ENCODE results near the gene STK40. TPM values are rescaled to one million over a fixed set of nuclear protein-coding genes. Genes with fewer than 3 reads are reported as not detected.

STK40 gene
- total RNA-seq, 2 donors from 2014 or later = 19.4 to 32.4 TPM

DNA sequence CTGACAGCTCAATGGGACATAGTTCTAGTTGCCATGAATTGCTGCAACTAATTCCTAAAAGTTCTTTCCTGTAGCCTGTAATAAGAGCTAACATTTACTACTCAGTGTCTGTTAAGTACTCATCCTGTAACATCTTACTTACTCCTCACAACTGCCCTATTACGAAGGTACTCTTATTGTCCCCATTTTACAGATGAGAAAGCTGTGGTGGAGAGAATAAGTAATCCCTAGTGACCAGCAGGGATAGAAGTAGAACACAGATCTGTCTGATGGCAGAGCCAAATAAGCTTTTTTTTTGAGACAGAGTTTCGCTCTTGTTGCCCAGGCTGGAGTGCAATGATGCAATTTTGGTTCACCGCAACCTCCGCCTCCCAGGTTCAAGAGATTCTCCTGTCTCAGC is 3.1 kb downstream of the STK40 start:
- peaks cover 50% of the 10 kb centered on the region for H3K4me1 Mint-ChIP-seq
- H3K27me3 ChIP-seq (ENCODE audit: control insufficient read depth, insufficient read depth, low read length, poor library complexity, severe bottlenecking) = no peaks in the 10 kb centered on the region
- peaks cover 26% of the 10 kb centered on the region for H3K4me1 ChIP-seq (ENCODE audit: control insufficient read depth, insufficient read depth, low read length)
- H3K27ac ChIP-seq (ENCODE audit: low read depth, low read length) = no peak overlapping the region
- H3K27ac Mint-ChIP-seq = no peak overlapping the region
- TF ChIP-seq, protein P1, sequence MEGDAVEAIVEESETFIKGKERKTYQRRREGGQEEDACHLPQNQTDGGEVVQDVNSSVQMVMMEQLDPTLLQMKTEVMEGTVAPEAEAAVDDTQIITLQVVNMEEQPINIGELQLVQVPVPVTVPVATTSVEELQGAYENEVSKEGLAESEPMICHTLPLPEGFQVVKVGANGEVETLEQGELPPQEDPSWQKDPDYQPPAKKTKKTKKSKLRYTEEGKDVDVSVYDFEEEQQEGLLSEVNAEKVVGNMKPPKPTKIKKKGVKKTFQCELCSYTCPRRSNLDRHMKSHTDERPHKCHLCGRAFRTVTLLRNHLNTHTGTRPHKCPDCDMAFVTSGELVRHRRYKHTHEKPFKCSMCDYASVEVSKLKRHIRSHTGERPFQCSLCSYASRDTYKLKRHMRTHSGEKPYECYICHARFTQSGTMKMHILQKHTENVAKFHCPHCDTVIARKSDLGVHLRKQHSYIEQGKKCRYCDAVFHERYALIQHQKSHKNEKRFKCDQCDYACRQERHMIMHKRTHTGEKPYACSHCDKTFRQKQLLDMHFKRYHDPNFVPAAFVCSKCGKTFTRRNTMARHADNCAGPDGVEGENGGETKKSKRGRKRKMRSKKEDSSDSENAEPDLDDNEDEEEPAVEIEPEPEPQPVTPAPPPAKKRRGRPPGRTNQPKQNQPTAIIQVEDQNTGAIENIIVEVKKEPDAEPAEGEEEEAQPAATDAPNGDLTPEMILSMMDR (conservative IDR thresholded peaks at IDR 0.05) = no peak
- H3K9me3 Mint-ChIP-seq = no peaks in the 10 kb centered on the region
- no peak overlapping the region for H3K9ac ChIP-seq (ENCODE audit: extremely low read depth, low read length, poor library complexity, severe bottlenecking)
- no peaks in the 10 kb centered on the region for H3K27me3 Mint-ChIP-seq (ENCODE audit: insufficient read depth)
- WGBS, 2 experiments (ENCODE audit: insufficient coverage in 1 of 2, insufficient read length in 1 of 2) = 95 to 96% methylated on average over 4 of the region's 4 CpGs
- peaks cover 26% of the 10 kb centered on the region for H3K36me3 ChIP-seq (ENCODE audit: control insufficient read depth, insufficient read depth, low read length)
- DNase-seq = no peak
- no peaks in the 10 kb centered on the region for H3K9me3 ChIP-seq (ENCODE audit: control insufficient read depth, low read length)
- no peak overlapping the region for H3K4me3 Mint-ChIP-seq
- H3K36me3 Mint-ChIP-seq (ENCODE audit: low read depth) = peaks cover 18% of the 10 kb centered on the region
- no peak overlapping the region for H3K4me3 ChIP-seq (ENCODE audit: low read length)

DNA sequence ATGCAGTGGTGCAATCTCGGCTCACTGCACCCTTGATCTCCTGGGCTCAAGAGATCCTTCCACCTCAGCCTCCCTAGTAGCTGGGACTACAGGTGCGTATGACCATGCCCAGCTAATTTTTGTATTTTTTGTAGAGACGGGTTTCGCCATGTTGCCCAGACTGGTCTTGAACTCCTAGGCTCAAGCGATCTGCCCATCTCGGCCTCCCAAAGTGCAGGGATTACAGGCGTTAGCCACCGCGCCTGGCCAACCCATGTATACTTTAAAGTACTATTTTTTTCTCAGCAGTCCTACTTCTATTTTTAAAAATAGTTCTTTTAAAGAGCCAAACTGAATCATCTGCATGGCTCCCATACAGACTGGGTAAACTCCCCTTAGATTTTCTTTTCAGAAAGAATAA is 3.5 kb downstream of the STK40 start:
- Histone ChIP-seq H3K9me3 (ENCODE audit: control insufficient read depth, low read length) (no peaks in the 10 kb centered on the region), H3K27ac (ENCODE audit: low read depth, low read length) (no peak overlapping the region), H3K9ac (ENCODE audit: extremely low read depth, low read length, poor library complexity, severe bottlenecking) (no peak overlapping the region), H3K27me3 (ENCODE audit: control insufficient read depth, insufficient read depth, low read length, poor library complexity, severe bottlenecking) (no peaks in the 10 kb centered on the region), H3K4me1 (ENCODE audit: control insufficient read depth, insufficient read depth, low read length) (peaks cover 24% of the 10 kb centered on the region), H3K36me3 (ENCODE audit: control insufficient read depth, insufficient read depth, low read length) (peaks cover 27% of the 10 kb centered on the region), H3K4me3 (ENCODE audit: low read length) (no peak overlapping the region)
- no peak overlapping the region for H3K4me3 Mint-ChIP-seq
- TF ChIP-seq, protein P1 (conservative IDR thresholded peaks at IDR 0.05) = no peak
- DNase-seq = no peak
- H3K27ac Mint-ChIP-seq = no peak overlapping the region
- H3K4me1 Mint-ChIP-seq = peaks cover 45% of the 10 kb centered on the region
- H3K9me3 Mint-ChIP-seq = no peaks in the 10 kb centered on the region
- peaks cover 21% of the 10 kb centered on the region for H3K36me3 Mint-ChIP-seq (ENCODE audit: low read depth)
- 96 to 97% methylated on average over 8 to 9 of the region's 9 CpGs for WGBS, 2 experiments (ENCODE audit: insufficient coverage in 1 of 2, insufficient read length in 1 of 2)
- H3K27me3 Mint-ChIP-seq (ENCODE audit: insufficient read depth) = no peaks in the 10 kb centered on the region

GRCh38 chr1:36381405-36381804 is 4.3 kb downstream of the STK40 start:
- H3K9ac ChIP-seq (ENCODE audit: extremely low read depth, low read length, poor library complexity, severe bottlenecking) = no peak overlapping the region
- WGBS, 2 experiments (ENCODE audit: insufficient coverage in 1 of 2, insufficient read length in 1 of 2) = 90 to 98% methylated on average over 5 of the region's 5 CpGs
- H3K27ac ChIP-seq (ENCODE audit: low read depth, low read length) = no peak overlapping the region
- no peak for DNase-seq
- Mint-ChIP-seq H3K27ac (no peak overlapping the region), H3K4me1 (peaks cover 37% of the 10 kb centered on the region), H3K4me3 (no peak overlapping the region), H3K9me3 (no peaks in the 10 kb centered on the region), H3K36me3 (ENCODE audit: low read depth) (peaks cover 22% of the 10 kb centered on the region), H3K27me3 (ENCODE audit: insufficient read depth) (no peaks in the 10 kb centered on the region)
- H3K4me3 ChIP-seq (ENCODE audit: low read length) = no peak overlapping the region
- TF ChIP-seq, protein P1 (conservative IDR thresholded peaks at IDR 0.05) = no peak
- H3K36me3 ChIP-seq (ENCODE audit: control insufficient read depth, insufficient read depth, low read length) = peaks cover 30% of the 10 kb centered on the region
- no peaks in the 10 kb centered on the region for H3K27me3 ChIP-seq (ENCODE audit: control insufficient read depth, insufficient read depth, low read length, poor library complexity, severe bottlenecking)
- H3K9me3 ChIP-seq (ENCODE audit: control insufficient read depth, low read length) = no peaks in the 10 kb centered on the region
- peaks cover 17% of the 10 kb centered on the region for H3K4me1 ChIP-seq (ENCODE audit: control insufficient read depth, insufficient read depth, low read length)

Data from endodermal cell (in vitro differentiated cells).